GM19238 (cell line): ENCODE results near the gene SLC46A3.
"Not testable (repeated sequence)": the region's sequence is repeated elsewhere in the genome, so short reads cannot be mapped to it uniquely, and the experiment has no call there.

Experiments used
- DNase-seq: peaks from one replicate; pipeline ENCODE4 v3.0.0; 2011; ENCODE audit warnings: low spot score; ENCODE audit not compliant: insufficient read length

SLC46A3 gene

GRCh38 chr13:28734906-28735305, 16.1 kb upstream of the SLC46A3 start:
- DNase-seq: no peak

- no peak for DNase-seq
Measured at GRCh38 chr13:28730762-28731161, 12.0 kb upstream of the SLC46A3 start.

GRCh38 chr13:28729541-28729940, 10.8 kb upstream of the SLC46A3 start:
- no peak for DNase-seq

GRCh38 chr13:28728642-28729041, 9.9 kb upstream of the SLC46A3 start:
- no peak for DNase-seq

GRCh38 chr13:28725046-28725610, 6.4 kb upstream of the SLC46A3 start:
- DNase-seq: no peak

- DNase-seq: no peak
Measured at GRCh38 chr13:28723806-28724205, 5.0 kb upstream of the SLC46A3 start.

GRCh38 chr13:28719227-28720055, 671 bp upstream of the SLC46A3 start:
- no peak for DNase-seq

- no peak for DNase-seq
Measured at GRCh38 chr13:28718196-28718542, 601 bp downstream of the SLC46A3 start.

- no peak for DNase-seq
Measured at GRCh38 chr13:28717170-28717569, 1.6 kb downstream of the SLC46A3 start.

- no peak for DNase-seq
Measured at GRCh38 chr13:28716511-28716910, 2.3 kb downstream of the SLC46A3 start.

GRCh38 chr13:28714651-28715050, 4.1 kb downstream of the SLC46A3 start:
- no peak for DNase-seq

GRCh38 chr13:28710161-28710560, 8.6 kb downstream of the SLC46A3 start:
- no peak for DNase-seq

- peak; percentile 4 for DNase-seq
Measured at GRCh38 chr13:28707629-28708427, 10.9 kb downstream of the SLC46A3 start.

- no peak for DNase-seq
Measured at GRCh38 chr13:28705461-28706083, 13.2 kb downstream of the SLC46A3 start.

- no peak for DNase-seq
Measured at GRCh38 chr13:28704919-28705318, 13.9 kb downstream of the SLC46A3 start.

GRCh38 chr13:28704282-28704681, 14.5 kb downstream of the SLC46A3 start:
- no peak for DNase-seq

GRCh38 chr13:28699246-28699645, 19.5 kb downstream of the SLC46A3 start:
- DNase-seq: no peak

GRCh38 chr13:28697441-28697840, 21.3 kb downstream of the SLC46A3 start:
- no peak for DNase-seq

GRCh38 chr13:28693605-28694491, 24.9 kb downstream of the SLC46A3 start:
- DNase-seq: not testable (repeated sequence)

GRCh38 chr13:28685892-28686291, 32.9 kb downstream of the SLC46A3 start:
- no peak for DNase-seq

GRCh38 chr13:28685114-28685513, 33.7 kb downstream of the SLC46A3 start:
- no peak for DNase-seq
